HAP-1 (cell line): ENCODE results near the gene NKAIN2.
"Not testable (repeated sequence)": the region's sequence is repeated elsewhere in the genome, so short reads cannot be mapped to it uniquely, and the experiment has no call there.

ENCODE experiments used
- DNase-seq, 2 experiments: peaks; one replicate each; pipeline ENCODE4 v3.0.0-alpha.2; 2016 to 2020; ENCODE audit warnings: low spot score in 2 of 2
- H3K27me3 ChIP-seq: fragments of 250-450 bp; sonication (Bioruptor Pico); 2 replicates; pipeline ENCODE4 v1.5.1; 2020; ENCODE audit warnings: low read depth, mild to moderate bottlenecking, moderate library complexity
- H3K36me3 ChIP-seq: fragments of 250-450 bp; sonication (Bioruptor Pico); replicated peaks from 2 replicates; pipeline ENCODE4 v1.5.1; 2020; ENCODE audit warnings: mild to moderate bottlenecking
- H3K4me1 ChIP-seq: fragments of 250-450 bp; sonication (Bioruptor Pico); 2 replicates; pipeline ENCODE4 v1.5.1; 2020; ENCODE audit warnings: mild to moderate bottlenecking
- H3K4me3 ChIP-seq: fragments of 250-450 bp; sonication (Bioruptor Pico); 2 replicates; pipeline ENCODE4 v1.5.1; 2020; ENCODE audit warnings: mild to moderate bottlenecking, moderate library complexity
- H3K9me3 ChIP-seq: fragments of 250-450 bp; sonication (Bioruptor Pico); 2 replicates; pipeline ENCODE4 v1.5.1; 2020; ENCODE audit warnings: mild to moderate bottlenecking, moderate library complexity
- in situ Hi-C: fragments of 300-500 bp; cut with MboI; formaldehyde crosslinking; loops from 3 replicates; pipeline ENCODE4 v1.14.3; 2020; ENCODE audit warnings: low sequenced_read_pairs, inconsistent platforms, mixed read lengths

Gene NKAIN2

DNA sequence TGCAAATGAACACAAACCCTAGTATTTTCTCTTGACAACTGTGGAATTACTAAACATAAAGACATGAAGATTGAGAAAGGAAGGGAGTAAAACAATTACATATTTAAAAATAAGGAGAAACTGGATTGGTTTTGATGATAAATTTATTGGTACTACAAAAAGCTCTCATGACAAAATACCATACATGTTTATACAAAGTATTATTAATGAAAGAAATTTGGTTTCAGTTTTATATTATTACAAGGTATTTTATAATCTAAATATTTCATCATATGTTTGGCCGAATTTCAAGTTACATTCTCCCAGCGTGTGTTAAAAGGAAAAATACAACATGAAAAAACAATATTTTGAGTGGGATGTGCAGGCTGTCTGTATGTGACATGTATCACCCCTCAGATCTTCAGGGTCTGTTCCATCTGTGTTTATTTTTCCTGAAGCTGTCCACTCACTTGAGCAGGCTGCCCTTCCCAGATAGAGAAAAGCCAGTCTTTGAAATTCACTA, 568.4 kb downstream of the NKAIN2 start:
- Histone ChIP-seq H3K27me3 (no peaks in the 10 kb centered on the region), H3K4me3 (no peak overlapping the region), H3K36me3 (no peaks in the 10 kb centered on the region), H3K9me3 (no peaks in the 10 kb centered on the region), H3K4me1 (peaks cover 3% of the 10 kb centered on the region; the same call in 1 of the 2 replicates)
- no peak for DNase-seq
- in situ Hi-C loops = no loop called here

GRCh38 chr6:124373386-124373785, 569.7 kb downstream of the NKAIN2 start:
- Histone ChIP-seq H3K27me3 (no peaks in the 10 kb centered on the region), H3K9me3 (no peaks in the 10 kb centered on the region), H3K36me3 (no peaks in the 10 kb centered on the region), H3K4me1 (peaks cover 3% of the 10 kb centered on the region; the same call in 1 of the 2 replicates), H3K4me3 (no peak overlapping the region)
- in situ Hi-C loops = no loop called here
- DNase-seq = peak; percentile 68 to 77

- no peak for DNase-seq
- in situ Hi-C loops = no loop called here
- Histone ChIP-seq H3K36me3 (no peaks in the 10 kb centered on the region), H3K27me3 (no peaks in the 10 kb centered on the region), H3K9me3 (no peaks in the 10 kb centered on the region), H3K4me1 (peaks cover under 1% of the 10 kb centered on the region), H3K4me3 (no peak overlapping the region)
These were observed 585.5 kb downstream of the NKAIN2 start for GRCh38 chr6:124389127-124389526.

- H3K36me3 ChIP-seq = no peaks in the 10 kb centered on the region
- H3K9me3 ChIP-seq = no peaks in the 10 kb centered on the region
- in situ Hi-C loops = no loop called here
- no peaks in the 10 kb centered on the region for H3K27me3 ChIP-seq
- H3K4me1 ChIP-seq = peaks cover 8% of the 10 kb centered on the region
- no peak for DNase-seq
- H3K4me3 ChIP-seq = no peak overlapping the region
These were observed 589.9 kb downstream of the NKAIN2 start for GRCh38 chr6:124393536-124393935.

- H3K4me1 ChIP-seq = peaks cover 8% of the 10 kb centered on the region
- H3K36me3 ChIP-seq = no peaks in the 10 kb centered on the region
- in situ Hi-C loops = no loop called here
- DNase-seq = no peak
- H3K27me3 ChIP-seq = no peaks in the 10 kb centered on the region
- H3K4me3 ChIP-seq = no peak overlapping the region
- H3K9me3 ChIP-seq = no peaks in the 10 kb centered on the region
These were observed 592.7 kb downstream of the NKAIN2 start for GRCh38 chr6:124396361-124396760.

GRCh38 chr6:124400261-124400999, 596.8 kb downstream of the NKAIN2 start:
- H3K4me3 ChIP-seq = no peak overlapping the region
- H3K27me3 ChIP-seq = no peaks in the 10 kb centered on the region
- no peaks in the 10 kb centered on the region for H3K36me3 ChIP-seq
- in situ Hi-C loops = no loop called here
- DNase-seq = no peak
- H3K4me1 ChIP-seq = no peaks in the 10 kb centered on the region
- H3K9me3 ChIP-seq = no peaks in the 10 kb centered on the region

- H3K27me3 ChIP-seq, DNase-seq, H3K9me3 ChIP-seq, H3K36me3 ChIP-seq, in situ Hi-C loops, H3K4me3 ChIP-seq, H3K4me1 ChIP-seq: not testable (repeated sequence)
These were observed 606.8 kb downstream of the NKAIN2 start for GRCh38 chr6:124410425-124410824.

DNA sequence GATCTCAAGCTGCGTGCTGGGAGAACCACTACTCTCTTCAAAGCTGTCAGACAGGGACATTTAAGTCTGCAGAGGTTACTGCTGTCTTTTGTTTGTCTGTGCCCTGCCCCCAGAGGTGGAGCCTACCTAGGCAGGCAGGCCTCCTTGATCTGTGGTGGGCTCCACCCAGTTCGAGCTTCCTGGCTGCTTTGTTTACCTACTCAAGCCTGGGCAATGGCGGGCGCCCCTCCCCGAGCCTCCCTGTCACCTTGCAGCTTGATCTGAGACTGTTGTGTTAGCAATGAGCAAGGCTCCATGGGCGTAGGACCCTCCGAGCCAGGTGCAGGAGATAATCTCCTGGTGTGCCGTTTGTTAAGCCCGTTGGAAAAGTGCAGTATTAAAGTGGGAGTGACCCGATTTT, 609.0 kb downstream of the NKAIN2 start:
- H3K36me3 ChIP-seq, H3K9me3 ChIP-seq, H3K27me3 ChIP-seq, H3K4me3 ChIP-seq, in situ Hi-C loops, DNase-seq, H3K4me1 ChIP-seq: not testable (repeated sequence)

DNA sequence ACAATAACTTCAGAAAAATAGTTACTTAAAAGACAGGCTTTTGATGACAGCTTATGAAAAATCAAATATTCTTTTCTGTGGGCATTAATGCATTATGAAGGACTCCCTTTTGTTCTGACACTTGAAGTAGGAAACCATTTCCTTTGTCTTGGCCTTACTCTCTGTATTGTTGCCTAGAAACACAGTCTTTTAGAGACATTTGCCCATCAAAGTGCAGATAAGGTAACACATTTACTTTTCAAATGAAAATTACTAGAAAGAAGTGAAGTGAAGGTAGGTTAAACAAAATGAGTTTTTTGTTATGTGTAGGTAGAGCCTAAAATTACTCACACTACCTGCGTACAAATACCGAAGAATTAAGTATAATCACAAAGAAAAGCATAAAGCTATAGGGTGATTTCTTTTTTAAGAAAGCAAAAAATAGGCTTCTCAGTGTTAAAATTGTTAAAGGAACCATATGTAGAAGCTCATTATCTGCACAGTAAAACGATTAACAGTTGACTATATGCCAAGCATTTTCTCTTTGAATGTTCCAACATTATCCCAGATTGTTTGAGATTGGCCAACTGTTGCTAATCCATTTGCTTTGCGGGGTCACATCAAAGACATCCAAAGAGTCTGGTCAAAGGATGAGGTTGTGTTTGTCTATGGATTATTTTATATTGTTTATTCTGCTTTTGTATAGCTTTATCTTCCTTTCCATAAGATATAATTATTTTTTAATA, 616.6 kb downstream of the NKAIN2 start:
- Histone ChIP-seq H3K27me3 (no peaks in the 10 kb centered on the region), H3K36me3 (no peaks in the 10 kb centered on the region), H3K9me3 (no peaks in the 10 kb centered on the region), H3K4me1 (peaks cover 6% of the 10 kb centered on the region), H3K4me3 (no peak overlapping the region)
- in situ Hi-C loops = no loop called here
- peak in 1 of 2 experiments; percentile 35 for DNase-seq

DNA sequence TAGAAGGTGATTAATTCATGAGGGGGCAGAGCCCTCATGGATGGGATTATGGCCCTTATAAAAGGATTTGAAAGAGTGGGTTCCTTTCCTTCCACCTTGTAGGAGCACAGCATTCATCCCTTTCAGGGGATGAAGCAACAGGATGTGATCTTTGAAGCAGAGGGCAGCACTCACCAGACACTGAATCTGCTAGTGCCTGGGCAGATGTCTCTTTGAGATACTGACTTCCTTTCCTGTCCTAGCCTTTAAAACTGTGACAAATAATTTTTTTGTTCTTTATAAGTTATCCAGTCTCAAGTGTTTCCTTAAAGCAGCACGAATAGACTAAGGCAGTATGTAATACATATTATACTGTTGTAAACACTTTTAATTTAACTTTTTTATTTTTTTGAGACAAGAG, 620.0 kb downstream of the NKAIN2 start:
- Histone ChIP-seq H3K27me3 (no peaks in the 10 kb centered on the region), H3K9me3 (no peaks in the 10 kb centered on the region), H3K4me1 (peaks cover 6% of the 10 kb centered on the region), H3K36me3 (no peaks in the 10 kb centered on the region), H3K4me3 (no peak overlapping the region)
- no peak for DNase-seq
- in situ Hi-C loops = no loop called here

DNA sequence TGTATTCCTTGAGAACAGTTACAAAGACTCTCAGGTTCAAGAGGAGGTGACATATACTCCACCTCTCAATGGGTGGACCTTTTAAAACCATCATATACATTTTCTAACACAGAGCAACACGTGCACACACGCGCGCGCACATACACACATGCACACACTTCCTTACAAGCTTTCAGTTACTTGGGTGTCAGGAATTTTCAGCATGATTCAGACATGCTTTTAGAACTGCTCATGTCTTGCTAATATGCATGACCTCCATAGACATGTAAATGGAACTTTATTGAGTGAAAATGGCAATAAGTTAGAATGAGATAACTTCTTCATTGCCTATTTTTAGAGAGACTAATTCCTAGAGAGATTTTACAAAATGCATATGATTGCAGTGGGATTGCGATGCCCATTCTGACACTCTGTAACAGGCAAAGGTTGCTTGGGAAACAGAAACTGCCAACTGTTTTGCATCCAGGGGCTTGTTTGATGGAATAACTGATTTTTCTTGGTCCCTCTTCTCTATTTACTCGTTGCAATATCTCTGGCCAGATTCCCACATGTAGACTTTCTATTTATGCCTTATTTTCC, 627.2 kb downstream of the NKAIN2 start:
- no peak for DNase-seq
- Histone ChIP-seq H3K4me3 (no peak overlapping the region), H3K36me3 (no peaks in the 10 kb centered on the region), H3K27me3 (no peaks in the 10 kb centered on the region), H3K4me1 (no peaks in the 10 kb centered on the region), H3K9me3 (no peaks in the 10 kb centered on the region)
- in situ Hi-C loops = no loop called here

GRCh38 chr6:124432620-124433019, 629.0 kb downstream of the NKAIN2 start:
- in situ Hi-C loops = no loop called here
- no peaks in the 10 kb centered on the region for H3K27me3 ChIP-seq
- DNase-seq = no peak
- H3K4me3 ChIP-seq = no peak overlapping the region
- no peaks in the 10 kb centered on the region for H3K9me3 ChIP-seq
- H3K36me3 ChIP-seq = no peaks in the 10 kb centered on the region
- no peaks in the 10 kb centered on the region for H3K4me1 ChIP-seq

DNA sequence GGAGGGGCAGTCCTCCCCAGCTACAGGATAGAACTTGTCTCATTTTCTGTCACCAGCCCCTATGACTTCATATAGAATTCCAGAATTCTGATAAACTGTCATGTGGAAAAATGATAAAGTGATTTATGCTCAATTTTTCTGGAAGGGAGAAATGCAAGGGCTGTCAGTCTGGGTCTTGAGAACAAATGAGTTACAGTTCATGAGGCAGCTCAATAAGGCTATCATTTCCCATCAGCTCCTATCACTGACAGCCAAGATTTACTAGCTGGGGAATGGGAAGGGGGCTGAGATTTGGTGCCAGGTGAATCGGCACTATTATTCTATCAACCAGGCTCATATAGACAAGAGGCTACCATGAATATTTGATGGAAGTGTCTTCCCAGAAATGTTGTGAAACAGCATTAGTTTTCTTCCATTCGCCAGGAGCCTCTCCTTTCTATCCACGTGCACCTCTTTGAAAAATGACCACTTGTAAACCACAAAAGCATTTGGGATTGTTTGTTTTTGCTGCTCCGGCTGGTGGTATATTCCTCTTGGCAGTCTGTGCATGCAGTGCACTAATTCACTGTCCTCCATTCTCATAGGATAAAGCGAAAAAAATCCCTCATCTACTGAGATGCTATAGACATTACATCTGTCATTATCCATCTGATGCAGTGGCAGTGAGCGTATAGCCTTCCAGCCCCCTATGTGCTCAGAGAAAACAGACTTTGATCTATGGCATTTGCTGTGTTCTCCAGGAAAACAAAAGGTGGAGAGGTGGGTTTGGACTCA, 629.9 kb downstream of the NKAIN2 start:
- no peak overlapping the region for H3K4me3 ChIP-seq
- no peaks in the 10 kb centered on the region for H3K27me3 ChIP-seq
- H3K9me3 ChIP-seq = no peaks in the 10 kb centered on the region
- H3K4me1 ChIP-seq = no peaks in the 10 kb centered on the region
- in situ Hi-C loops = no loop called here
- no peaks in the 10 kb centered on the region for H3K36me3 ChIP-seq
- DNase-seq = no peak
